ENCODE measurements around the gene PNMA1.
A peak's percentile ranks its signal among the peaks of the same experiment; 100 is the strongest.

GRCh38 chr14:73758392-73759182 lies 44.4 kb upstream of the PNMA1 start:
- TF ChIP-seq POLR2A (IDR thresholded peaks at IDR 0.05) (peak in 1 of 2 donors; percentile 6), CTCF (IDR thresholded peaks at IDR 0.05) (peak; percentile 23 to 81 (median 56))

All from Peyer's patch (tissue), 4 donors.